Common myeloid progenitor, CD34-positive (primary cell): ENCODE data around the gene ACTRT3.
"Not testable (repeated sequence)": the region's sequence is repeated elsewhere in the genome, so short reads cannot be mapped to it uniquely, and the experiment has no call there.

ENCODE experiments used
- CTCF ChIA-PET: fragments of 350-600 bp; sonication (Branson Sonifier 250); formaldehyde crosslinking; loops from one replicate; lab custom pipeline; 2021; ENCODE audit warnings: antibody characterized with exemption; lab: Charles Lee
- POLR2A ChIA-PET: fragments of 350-600 bp; sonication (Branson Sonifier 250); formaldehyde crosslinking; loops from one replicate; lab custom pipeline; 2021; ENCODE audit warnings: antibody characterized with exemption; lab: Charles Lee
- DNase-seq, 3 donors: peaks; one replicate each; pipeline versions ENCODE4 v3.0.0 to v3.0.0-alpha.2; 2013
- H3K27ac ChIP-seq, 2 experiments: 1 replicate in 1 of 2; 2 replicates in 1 of 2; pipeline ENCODE4 v1.7.0; 2013; ENCODE audit warnings: inconsistent platforms in 2 of 2, low read length in 2 of 2, mild to moderate bottlenecking in 2 of 2, low read depth in 1 of 2, moderate library complexity in 1 of 2; ENCODE audit not compliant: severe bottlenecking in 2 of 2, insufficient read depth in 1 of 2, poor library complexity in 1 of 2
- H3K27me3 ChIP-seq, 5 experiments: replicated peaks in 2 of 5; 1 replicate in 3 of 5; 2 replicates in 2 of 5; pipeline versions ENCODE4 v1.6.1 to v1.7.0; 2013; ENCODE audit warnings: low read length in 4 of 5, mild to moderate bottlenecking in 2 of 5, moderate library complexity in 2 of 5, inconsistent platforms in 1 of 5; ENCODE audit not compliant: insufficient read depth in 5 of 5, control insufficient read depth in 4 of 5
- H3K36me3 ChIP-seq, 4 experiments: 1 replicate in 2 of 4; 2 replicates in 2 of 4; pipeline versions ENCODE4 v1.6.1 to v1.7.0; 2013; ENCODE audit warnings: low read length in 3 of 4, control low read depth in 1 of 4, mild to moderate bottlenecking in 1 of 4; ENCODE audit not compliant: control insufficient read depth in 4 of 4, insufficient read depth in 4 of 4
- H3K4me1 ChIP-seq, 4 experiments: 1 replicate in 3 of 4; 2 replicates in 1 of 4; pipeline versions ENCODE4 v1.6.1 to v1.7.1; 2013; ENCODE audit warnings: low read length in 3 of 4, mild to moderate bottlenecking in 3 of 4, control low read depth in 1 of 4, inconsistent platforms in 1 of 4, moderate library complexity in 1 of 4; ENCODE audit not compliant: control insufficient read depth in 4 of 4, insufficient read depth in 4 of 4; ENCODE audit errors: control extremely low read depth in 1 of 4
- H3K4me3 ChIP-seq, 7 experiments: 1 replicate in 4 of 7; 2 replicates in 3 of 7; pipeline versions ENCODE4 v1.5.1 to v1.7.0; 2013; ENCODE audit warnings: mild to moderate bottlenecking in 7 of 7, low read length in 6 of 7, moderate library complexity in 6 of 7, inconsistent platforms in 2 of 7, low read depth in 2 of 7, control low read depth in 1 of 7; ENCODE audit not compliant: insufficient read depth in 4 of 7, control insufficient read depth in 1 of 7; ENCODE audit errors: extremely low read depth in 1 of 7
- H3K9me3 ChIP-seq, 5 experiments: 1 replicate in 4 of 5; 2 replicates in 1 of 5; pipeline versions ENCODE4 v1.6.1 to v1.7.1; 2013; ENCODE audit warnings: low read length in 4 of 5, mild to moderate bottlenecking in 2 of 5, inconsistent platforms in 1 of 5, low read depth in 1 of 5, moderate library complexity in 1 of 5; ENCODE audit not compliant: control insufficient read depth in 4 of 5, insufficient read depth in 2 of 5; ENCODE audit errors: control extremely low read depth in 1 of 5
- WGBS: methylation state at CpG from one replicate; pipeline ENCODE4 v1.1.5; 2013; ENCODE audit not compliant: insufficient coverage; 5-methylcytosine and 5-hydroxymethylcytosine counted together

Gene ACTRT3

DNA sequence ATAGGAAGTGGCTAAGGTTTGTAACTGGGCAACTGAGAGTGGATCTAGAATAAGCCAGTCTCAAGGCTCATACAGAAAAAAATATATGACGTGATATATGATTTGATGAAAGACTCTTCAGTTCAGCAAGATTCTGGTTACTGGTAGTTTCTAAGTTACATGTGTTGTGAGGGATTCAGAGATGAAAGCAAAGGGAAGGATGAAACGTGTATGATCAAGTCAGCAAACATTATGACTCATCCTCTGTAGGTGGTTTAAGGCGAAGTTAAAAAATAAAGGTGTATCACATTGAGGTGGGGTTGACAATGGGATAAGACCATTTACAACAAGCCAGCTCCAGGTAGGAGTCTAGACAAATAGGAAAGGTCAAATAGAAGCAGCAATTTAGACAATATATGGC is 20.7 kb downstream of the ACTRT3 start:
- no peak for DNase-seq
- H3K27me3 ChIP-seq, result no peaks in the 10 kb centered on the region
- no peak overlapping the region for H3K4me3 ChIP-seq
- no peaks in the 10 kb centered on the region for H3K36me3 ChIP-seq
- CTCF ChIA-PET, result no interaction called here
- no peaks in the 10 kb centered on the region for H3K9me3 ChIP-seq
- no peak overlapping the region for H3K27ac ChIP-seq
- H3K4me1 ChIP-seq, result peaks cover 0 to 6% (median 2%) of the 10 kb centered on the region in 4 experiments
- 95% methylated on average over 2 of the region's 3 CpGs for WGBS
- POLR2A ChIA-PET, result no interaction called here

DNA sequence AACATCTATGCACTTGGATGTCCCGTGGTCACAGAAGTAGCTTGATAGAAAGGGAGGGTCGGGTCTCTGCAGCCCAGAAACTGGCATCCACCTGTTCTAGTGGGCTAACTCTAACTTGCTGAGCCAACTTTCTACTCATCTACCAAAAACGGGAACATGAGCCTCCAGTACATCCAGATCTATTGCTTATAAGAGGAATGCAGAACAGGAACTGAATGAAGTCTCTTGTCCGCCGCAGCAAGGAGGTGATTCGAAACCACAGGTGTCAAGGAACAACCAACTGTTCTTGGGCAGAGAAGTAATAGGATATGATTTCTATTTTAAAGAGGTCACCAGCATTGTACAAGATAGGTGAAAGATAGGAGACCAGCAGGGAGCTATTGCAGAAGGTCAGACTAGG is 22.4 kb downstream of the ACTRT3 start:
- ChIA-PET POLR2A (interaction anchor here (0.6 kb wide), 1 partner anchor 231 kb away, joined by 3 read pairs; no protein-coding TSS in a partner anchor), CTCF (interaction anchor here (0.6 to 4.0 kb wide), 5 partner anchors 8 to 598 kb away, joined by 3 to 24 read pairs (median 9); no protein-coding TSS in a partner anchor)
- Histone ChIP-seq H3K27ac (no peak overlapping the region), H3K9me3 (no peaks in the 10 kb centered on the region), H3K27me3 (no peaks in the 10 kb centered on the region), H3K4me3 (no peak overlapping the region), H3K4me1 (peaks cover 0 to 6% (median 2%) of the 10 kb centered on the region in 4 experiments), H3K36me3 (no peaks in the 10 kb centered on the region)
- peak; percentile 30 to 84 (median 76) for DNase-seq
- 23% methylated on average over 5 of the region's 6 CpGs for WGBS

DNA sequence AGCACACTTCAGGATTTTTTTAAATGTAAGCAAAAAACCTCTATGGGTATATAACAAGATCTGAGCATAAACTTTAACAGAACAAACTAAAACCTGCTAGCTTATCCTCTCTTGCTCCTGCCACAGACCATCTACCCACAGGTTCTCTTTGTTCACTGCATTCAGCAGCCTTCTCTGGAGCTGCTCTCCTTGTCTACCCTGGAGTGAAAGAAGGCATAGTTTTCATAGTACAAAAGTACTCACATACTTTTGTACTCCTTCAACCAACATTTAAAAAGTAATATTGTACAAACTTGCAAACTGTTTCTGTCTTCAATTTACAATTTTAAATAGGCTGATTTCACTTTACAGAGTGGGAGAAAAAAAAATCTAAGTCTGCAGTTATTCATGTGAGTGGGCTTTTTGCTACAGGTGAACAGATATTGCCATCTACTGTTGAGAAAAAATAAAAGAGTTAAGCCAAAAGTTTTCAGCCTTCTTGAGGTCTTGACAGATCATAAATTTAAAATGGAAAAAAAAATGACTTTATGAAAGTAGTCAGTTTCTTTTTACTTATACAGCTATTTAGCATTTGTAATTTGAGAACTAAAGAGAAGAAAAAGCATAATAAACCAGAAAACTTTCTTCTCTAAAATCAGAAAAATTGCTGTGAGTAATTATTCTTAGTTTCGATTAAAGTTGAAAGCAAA is 24.9 kb downstream of the ACTRT3 start:
- H3K27me3 ChIP-seq, result no peaks in the 10 kb centered on the region
- no peak overlapping the region for H3K4me3 ChIP-seq
- CTCF ChIA-PET, result interaction anchor here (0.5 to 4.0 kb wide), 14 partner anchors 8 to 1533 kb away, joined by 3 to 24 read pairs (median 4); no protein-coding TSS in a partner anchor
- H3K36me3 ChIP-seq, result no peaks in the 10 kb centered on the region
- H3K9me3 ChIP-seq, result no peaks in the 10 kb centered on the region
- peak; percentile 53 to 74 (median 68) for DNase-seq
- POLR2A ChIA-PET, result interaction anchor here (0.5 kb wide), 1 partner anchor 468 kb away, joined by 3 read pairs; no protein-coding TSS in a partner anchor
- WGBS, result no CpG with 5 or more reads among the region's 1 CpG
- peaks cover 0 to 6% (median 2%) of the 10 kb centered on the region in 4 experiments for H3K4me1 ChIP-seq
- no peak overlapping the region for H3K27ac ChIP-seq

DNA sequence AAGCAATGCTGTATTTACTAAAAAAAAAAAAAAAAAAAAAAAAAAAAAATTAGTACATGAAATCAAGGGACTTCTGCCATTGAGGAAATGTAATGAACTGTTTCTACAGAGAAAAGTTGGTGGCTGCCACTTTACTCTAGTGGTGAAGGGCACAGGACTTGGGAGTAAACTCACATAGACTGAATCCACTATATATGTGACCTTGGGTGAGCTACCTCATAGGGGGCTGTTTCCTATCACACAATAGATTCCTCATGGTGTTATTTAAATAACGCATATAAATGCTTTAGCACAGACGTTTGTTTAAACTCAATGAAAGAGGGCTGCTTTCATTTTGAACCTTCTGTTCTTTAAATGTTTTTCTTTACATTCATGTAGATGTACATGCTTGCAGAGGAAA is 30.3 kb downstream of the ACTRT3 start:
- no CpG with 5 or more reads among the region's 2 CpGs for WGBS
- no peak for DNase-seq
- H3K9me3 ChIP-seq, result peaks cover 0 to 2% (median 0%) of the 10 kb centered on the region in 5 experiments
- H3K27ac ChIP-seq, result no peak overlapping the region
- CTCF ChIA-PET, result interaction anchor here (0.5 to 1.6 kb wide), 3 partner anchors 259 to 697 kb away, joined by 3 read pairs; no protein-coding TSS in a partner anchor
- POLR2A ChIA-PET, result no interaction called here
- no peaks in the 10 kb centered on the region for H3K4me1 ChIP-seq
- no peaks in the 10 kb centered on the region for H3K27me3 ChIP-seq
- H3K36me3 ChIP-seq, result no peaks in the 10 kb centered on the region
- H3K4me3 ChIP-seq, result no peak overlapping the region

DNA sequence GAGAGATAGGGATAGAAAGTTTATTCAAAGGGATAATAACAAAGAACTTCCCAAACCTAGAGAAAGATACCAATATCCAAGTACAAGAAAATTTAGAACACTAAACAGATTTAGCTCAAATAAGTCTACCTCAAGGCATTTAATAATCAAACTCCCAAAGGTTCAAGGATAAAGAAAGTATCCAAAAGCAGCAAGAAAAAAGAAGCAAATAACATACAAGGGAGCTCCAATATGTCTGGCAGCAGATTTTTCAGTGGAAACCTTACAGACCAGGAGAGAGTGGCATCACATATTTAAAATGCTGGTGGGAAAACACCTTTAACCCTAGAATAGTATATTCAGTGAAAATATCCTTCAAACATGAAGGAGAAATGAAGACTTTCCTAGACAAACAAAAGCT is 37.5 kb downstream of the ACTRT3 start:
- H3K27me3 ChIP-seq, DNase-seq, H3K4me1 ChIP-seq, POLR2A ChIA-PET, CTCF ChIA-PET, H3K36me3 ChIP-seq, H3K27ac ChIP-seq, H3K4me3 ChIP-seq: not testable (repeated sequence)
- H3K9me3 ChIP-seq, result peaks cover 0 to 19% (median 3%) of the 10 kb centered on the region in 5 experiments

DNA sequence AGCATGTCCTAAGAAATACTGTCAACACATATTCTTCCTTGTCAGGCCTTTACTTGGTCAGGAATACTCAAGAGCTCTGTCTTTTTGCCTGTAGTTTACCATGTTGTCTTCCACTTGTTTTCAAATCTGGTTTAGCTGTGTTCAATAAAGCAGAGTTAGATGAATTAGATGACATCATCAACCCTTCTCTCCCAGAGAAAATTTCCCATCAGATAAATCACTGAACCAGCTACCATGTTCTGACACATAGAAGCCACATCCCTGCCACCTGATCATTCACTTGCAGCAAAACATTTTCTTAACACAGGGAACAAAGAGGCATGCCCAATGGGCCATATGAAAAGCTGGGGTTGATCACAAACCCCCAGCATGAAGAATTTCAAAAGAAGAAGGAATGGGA is 46.6 kb downstream of the ACTRT3 start:
- no peaks in the 10 kb centered on the region for H3K36me3 ChIP-seq
- CTCF ChIA-PET, result no interaction called here
- POLR2A ChIA-PET, result no interaction called here
- no peaks in the 10 kb centered on the region for H3K4me1 ChIP-seq
- DNase-seq, result no peak
- H3K9me3 ChIP-seq, result peaks cover 0 to 3% (median 0%) of the 10 kb centered on the region in 5 experiments
- H3K27me3 ChIP-seq, result no peaks in the 10 kb centered on the region
- no peak overlapping the region for H3K27ac ChIP-seq
- no peak overlapping the region for H3K4me3 ChIP-seq

DNA sequence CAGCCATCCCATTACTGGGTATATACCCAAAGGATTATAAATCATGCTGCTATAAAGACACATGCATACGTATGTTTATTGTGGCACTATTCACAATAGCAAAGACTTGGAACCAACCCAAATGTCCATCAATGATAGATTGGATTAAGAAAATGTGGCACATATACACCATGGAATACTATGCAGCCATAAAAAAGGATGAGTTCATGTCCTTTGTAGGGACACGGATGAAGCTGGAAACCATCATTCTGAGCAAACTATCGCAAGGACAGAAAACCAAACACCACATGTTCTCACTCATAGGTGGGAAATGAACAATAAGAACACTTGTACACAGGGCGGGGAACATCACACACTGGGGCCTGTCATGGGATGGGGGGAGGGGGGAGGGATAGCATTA is 50.9 kb downstream of the ACTRT3 start:
- CTCF ChIA-PET, POLR2A ChIA-PET: not testable (repeated sequence)

More for the DNA sequence above, 50.9 kb downstream of the ACTRT3 start:
- DNase-seq, H3K4me3 ChIP-seq, H3K27ac ChIP-seq, H3K9me3 ChIP-seq, H3K27me3 ChIP-seq, H3K4me1 ChIP-seq, H3K36me3 ChIP-seq: not testable (repeated sequence)
- WGBS, result no CpG with 5 or more reads among the region's 4 CpGs
